GM12878 (cell line): ENCODE results near the gene PHLDB3. TPM values are rescaled to one million over a fixed set of nuclear protein-coding genes. Genes with fewer than 3 reads are reported as not detected.

ENCODE experiments used
- ATAC-seq: fragments of 200-7000 bp; cut with Tn5 transposase; 3 replicates; pipeline ENCODE4 v1.9.1; 2020; ENCODE audit warnings: mild to moderate bottlenecking, moderate library complexity
- BruUV-seq: library from RNA; stranded (reverse); fragments of 400-500 nt; replicated peaks from 2 replicates; lab custom pipeline; 2021; lab: Mats Ljungman, UMichigan
- CTCF ChIA-PET: fragments of 300-600 bp; sonication (Branson Sonifier 250); formaldehyde crosslinking; extraction: SDS; loops from one replicate; lab custom pipeline; 2021; ENCODE audit warnings: inconsistent platforms; lab: Yijun Ruan, JAX
- POLR2A ChIA-PET: fragments of 350-600 bp; formaldehyde crosslinking; extraction: SDS; loops from one replicate; lab custom pipeline; 2021; ENCODE audit warnings: inconsistent platforms; lab: Charles Lee
- RAD21 ChIA-PET: fragments of 300-600 bp; sonication (Branson Sonifier 250); formaldehyde crosslinking; loops from one replicate; lab custom pipeline; 2023; ENCODE audit warnings: antibody characterized with exemption; ENCODE audit not compliant: unreplicated experiment; lab: Charles Lee
- SMC1A ChIA-PET: fragments of 300-600 bp; sonication (Branson Sonifier 250); formaldehyde crosslinking; loops from one replicate; lab custom pipeline; 2023; ENCODE audit not compliant: unreplicated experiment, uncharacterized antibody; lab: Charles Lee
- DNase-seq: peaks from one replicate; pipeline ENCODE4 v3.0.0-alpha.2; 2011; ENCODE audit warnings: low read depth, low spot score
- FAIRE-seq: peaks from 3 replicates; lab custom pipeline; 2011; peaks lifted over from hg19 to GRCh38; lab: Jason Lieb, UNC
- H2AFZ ChIP-seq: 2 replicates; pipeline ENCODE4 v1.6.0; 2011; ENCODE audit warnings: low read depth, low read length, control low read depth; ENCODE audit not compliant: control insufficient read depth
- H3K27ac ChIP-seq: 2 replicates; pipeline ENCODE4 v1.5.1; 2011; ENCODE audit warnings: control low read depth; ENCODE audit not compliant: control insufficient read depth, insufficient read depth
- H3K27me3 ChIP-seq, 2 experiments: replicated peaks in 1 of 2; 2 replicates each; pipeline versions ENCODE4 v1.6.0 to v1.6.1; 2011; ENCODE audit warnings: low read length in 1 of 2; ENCODE audit not compliant: control insufficient read depth in 2 of 2, insufficient read depth in 2 of 2
- H3K36me3 ChIP-seq, 2 experiments: 2 replicates each; pipeline ENCODE4 v1.5.1; 2011; ENCODE audit warnings: low read length in 1 of 2; ENCODE audit not compliant: control insufficient read depth in 2 of 2, insufficient read depth in 2 of 2
- H3K4me1 ChIP-seq: 2 replicates; pipeline ENCODE4 v1.6.1; 2011; ENCODE audit warnings: mild to moderate bottlenecking, low read length, moderate library complexity, mixed read lengths; ENCODE audit not compliant: control insufficient read depth, insufficient read depth
- H3K4me2 ChIP-seq: 2 replicates; pipeline ENCODE4 v1.6.0; 2011; ENCODE audit warnings: control low read depth; ENCODE audit not compliant: control insufficient read depth, insufficient read depth
- H3K4me3 ChIP-seq: fragments of 200-600 bp; sonication (generic); 2 replicates; pipeline ENCODE4 v1.5.1; 2016
- H3K79me2 ChIP-seq: 2 replicates; pipeline ENCODE4 v1.6.0; 2011; ENCODE audit warnings: low read length; ENCODE audit not compliant: control insufficient read depth, insufficient read depth
- H3K9ac ChIP-seq: 2 replicates; pipeline ENCODE4 v1.8.0; 2011; ENCODE audit warnings: low read length, control low read depth, mixed read lengths; ENCODE audit not compliant: control insufficient read depth, insufficient read depth
- H3K9me3 ChIP-seq: replicated peaks from 3 replicates; pipeline ENCODE4 v1.5.1; 2011; ENCODE audit warnings: mild to moderate bottlenecking, low read length; ENCODE audit not compliant: control insufficient read depth, insufficient read depth
- H4K20me1 ChIP-seq: 2 replicates; pipeline ENCODE4 v1.6.0; 2011; ENCODE audit not compliant: control insufficient read depth, insufficient read depth
- E2F4 ChIP-seq: IDR thresholded peaks from 2 replicates; pipeline ENCODE4 v1.6.1; 2012; ENCODE audit warnings: low read depth, low read length, improper control_type of control experiment
- RB1 ChIP-seq: fragments of 450-650 bp; formaldehyde crosslinking; IDR thresholded peaks from 2 replicates; pipeline ENCODE4 v1.6.1; 2017; ENCODE audit warnings: mild to moderate bottlenecking, borderline replicate concordance
- WGBS: methylation state at CpG from one replicate; pipeline ENCODE4 v1.1.6; 2016; ENCODE audit warnings: low lambda C conversion rate; ENCODE audit not compliant: insufficient replicate concordance, insufficient coverage; ENCODE audit errors: missing lambda C conversion rate; 5-methylcytosine and 5-hydroxymethylcytosine counted together
- in situ Hi-C: fragments of 300-500 bp; cut with MboI; formaldehyde crosslinking; loops from 9 replicates; pipeline ENCODE4 v1.14.3; 2018; ENCODE audit warnings: mixed read lengths
- intact Hi-C: fragments of 100-400 bp; cut with micrococcal nuclease; formaldehyde crosslinking; loops from one replicate; pipeline ENCODE4 v1.14.2; 2022; ENCODE audit not compliant: unreplicated experiment
- polyA plus RNA-seq, 11 experiments: library from polyadenylated mRNA; depleted of rRNA in 4 of 11; unstranded in 6 of 11; stranded (reverse) in 5 of 11; fragments of >200 nt; fragmentation: Nextera tagmentation in 4 of 11; fragmentation: Illumina TruSeq in 1 of 11; extraction: Ambion mirVana in 4 of 11; extraction: Trizol in 1 of 11; gene quantifications; 1 replicate in 1 of 11; 2 replicates in 10 of 11; pipeline versions ENCODE4 v1.2.1 to v1.2.3, GENCODE V29; 2011 to 2016; ENCODE audit warnings: inconsistent platforms in 2 of 11, missing spikeins in 2 of 11, low read depth in 1 of 11
- total RNA-seq, 4 experiments: library from RNA; depleted of rRNA in 3 of 4; stranded (reverse); fragments of >200 nt in 3 of 4; fragmentation: Illumina TruSeq in 1 of 4; extraction: Trizol in 1 of 4; gene quantifications; 2 replicates each; pipeline versions ENCODE4 v1.2.1 to v1.2.3, GENCODE V29; 2013 to 2021

The PHLDB3 gene
- total and polyA plus RNA-seq, 10 of the 15 experiments (the other 5 are each of a cell fraction or from before 2014, with no cell fraction given): 0.13 to 13.0 (median 5.5) TPM

- H3K27ac ChIP-seq: no peak overlapping the region
- no peak for FAIRE-seq
- H3K79me2 ChIP-seq: peaks cover 12% of the 10 kb centered on the region
- no peaks in the 10 kb centered on the region for H3K9me3 ChIP-seq
- in situ Hi-C loops (loop anchor here (5.0 kb wide), 1 partner anchor 76 kb away; no protein-coding TSS in a partner anchor), intact Hi-C loops (no loop called here)
- no peak for ATAC-seq
- H3K4me3 ChIP-seq: no peak overlapping the region
- RAD21 ChIA-PET: interaction anchor here (0.7 to 1.8 kb wide), 3 partner anchors 19 to 76 kb away, joined by 3 to 7 read pairs (median 4); no protein-coding TSS in a partner anchor
- CTCF ChIA-PET: interaction anchor here (4.0 to 9.3 kb wide), 4 partner anchors 18 to 91 kb away, joined by 11 to 393 read pairs (median 33); partner anchors contain the start of gene PHLDB3
- no peak for TF ChIP-seq E2F4
- TF ChIP-seq RB1: no peak
- TF ChIP-seq, all 136 proteins: peak for 0
- ChIA-PET POLR2A (no interaction called here), SMC1A (interaction anchor here (3.4 to 6.9 kb wide), 2 partner anchors 18 to 76 kb away, joined by 11 to 194 read pairs; partner anchors contain the start of gene PHLDB3)
- no peaks in the 10 kb centered on the region; a peak in 1 of 4 replicates for H3K36me3 ChIP-seq
- H3K4me1 ChIP-seq: peaks cover 3% of the 10 kb centered on the region; the same call in 1 of the 2 replicates
- WGBS: 97% methylated on average over 5 of the region's 5 CpGs
- H3K9ac ChIP-seq: no peak overlapping the region
- H3K4me2 ChIP-seq: no peak overlapping the region
- H3K27me3 ChIP-seq: no peaks in the 10 kb centered on the region
- H4K20me1 ChIP-seq: no peaks in the 10 kb centered on the region
- BruUV-seq: no TSS peak
- no peak for DNase-seq
- H2AFZ ChIP-seq: no peak overlapping the region
Measured at GRCh38 chr19:43522929-43523328, 18.4 kb upstream of the PHLDB3 start.
